Gastroesophageal sphincter (tissue), 3 donors: Measurements from ENCODE around the gene ZIC3.

Experiments used
- CTCF ChIP-seq, 4 experiments: fragments of 200-600 bp in 2 of 4; fragments of 450-650 bp in 2 of 4; sonication (generic) in 1 of 4; IDR thresholded peaks; one replicate each; pipeline ENCODE4 v1.5.1; 2017 to 2019; ENCODE audit warnings: antibody characterized with exemption in 4 of 4, mild to moderate bottlenecking in 2 of 4, moderate library complexity in 2 of 4
- POLR2A ChIP-seq, 2 donors: fragments of 450-650 bp; IDR thresholded peaks; one replicate each; pipeline ENCODE4 v1.6.1; 2017; ENCODE audit warnings: antibody characterized with exemption in 2 of 2, mild to moderate bottlenecking in 2 of 2, moderate library complexity in 1 of 2

GRCh38 chrX:137549073-137549472, 16.9 kb upstream of the ZIC3 start:
- TF ChIP-seq POLR2A (IDR thresholded peaks at IDR 0.05) (no peak), CTCF (IDR thresholded peaks at IDR 0.05) (no peak)
